GM19351 (cell line): ENCODE data around the gene DSG1.
A peak's percentile ranks its signal among the peaks of the same experiment; 100 is the strongest.
"Not testable (repeated sequence)": the region's sequence is repeated elsewhere in the genome, so short reads cannot be mapped to it uniquely, and the experiment has no call there.

Experiments used
- ATAC-seq: cut with Tn5 transposase; IDR thresholded peaks from one replicate; pipeline ENCODE4 v1.9.1; 2021; ENCODE audit warnings: mild to moderate bottlenecking, moderate library complexity; ENCODE audit not compliant: unreplicated experiment

Gene DSG1

DNA sequence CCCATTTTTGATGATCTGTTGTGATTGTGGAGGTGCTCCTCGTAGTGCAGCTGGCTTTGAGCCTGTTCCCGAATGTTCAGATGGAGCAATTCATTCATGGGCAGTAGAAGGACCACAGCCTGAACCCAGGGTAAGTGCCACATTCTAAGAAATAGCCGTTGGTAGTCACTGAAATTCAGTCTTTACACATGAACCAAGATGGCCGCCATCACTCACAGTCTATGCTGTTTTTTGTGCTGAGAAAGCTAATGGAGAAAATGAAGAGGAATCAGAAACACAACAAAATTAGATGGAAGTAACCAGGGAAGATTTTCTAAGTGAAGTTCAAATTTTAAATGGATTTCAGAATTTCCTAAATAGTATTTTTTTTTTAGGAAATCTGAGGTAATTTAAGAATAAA lies 25.5 kb downstream of the DSG1 start:
- no peak for ATAC-seq

DNA sequence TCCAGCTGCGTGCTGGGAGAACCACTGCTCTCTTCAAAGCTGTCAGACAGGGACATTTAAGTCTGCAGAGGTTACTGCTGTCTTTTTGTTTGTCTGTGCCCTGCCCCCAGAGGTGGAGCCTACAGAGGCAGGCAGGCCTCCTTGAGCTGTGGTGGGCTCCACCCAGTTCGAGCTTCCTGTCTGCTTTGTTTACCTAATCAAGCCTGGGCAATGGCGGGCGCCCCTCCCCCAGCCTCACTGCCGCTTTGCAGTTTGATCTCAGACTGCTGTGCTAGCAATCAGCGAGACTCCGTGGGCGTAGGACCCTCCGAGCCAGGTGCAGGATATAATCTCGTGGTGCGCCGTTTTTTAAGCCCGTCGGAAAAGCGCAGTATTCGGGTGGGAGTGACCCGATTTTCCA lies 35.4 kb downstream of the DSG1 start:
- not testable (repeated sequence) for ATAC-seq

DNA sequence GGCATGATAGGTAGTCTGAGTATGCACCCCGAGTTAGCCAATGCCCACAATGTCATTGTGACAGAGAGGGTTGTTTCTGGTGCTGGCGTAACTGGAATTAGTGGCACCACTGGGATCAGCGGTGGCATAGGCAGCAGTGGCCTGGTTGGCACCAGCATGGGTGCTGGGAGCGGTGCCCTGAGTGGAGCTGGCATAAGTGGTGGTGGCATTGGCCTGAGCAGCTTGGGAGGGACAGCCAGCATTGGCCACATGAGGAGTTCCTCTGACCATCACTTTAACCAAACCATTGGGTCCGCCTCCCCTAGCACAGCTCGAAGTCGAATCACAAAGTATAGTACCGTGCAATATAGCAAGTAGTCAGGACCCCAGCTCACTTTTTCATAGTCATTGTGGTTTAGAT lies 37.0 kb downstream of the DSG1 start:
- ATAC-seq: no peak

DNA sequence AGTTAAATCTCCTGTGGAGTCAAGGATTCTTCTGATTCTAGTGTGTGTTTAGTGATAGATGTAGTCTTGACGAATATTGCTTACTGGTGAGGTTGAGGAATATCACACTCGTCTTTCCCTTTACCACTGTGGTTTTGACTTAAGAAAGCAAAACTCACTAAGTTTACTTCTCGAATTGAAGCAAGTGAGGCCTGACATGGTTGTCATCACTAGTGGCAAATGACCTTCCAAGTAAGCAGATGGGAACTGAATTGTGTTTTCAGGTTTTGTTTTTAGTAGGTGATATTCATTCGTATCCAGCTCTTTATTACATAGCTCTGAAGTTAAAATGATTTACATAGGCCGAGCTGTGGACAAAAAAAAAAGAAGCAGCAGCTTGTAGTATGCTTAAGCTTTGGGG lies 38.1 kb downstream of the DSG1 start:
- peak; percentile 54 for ATAC-seq

DNA sequence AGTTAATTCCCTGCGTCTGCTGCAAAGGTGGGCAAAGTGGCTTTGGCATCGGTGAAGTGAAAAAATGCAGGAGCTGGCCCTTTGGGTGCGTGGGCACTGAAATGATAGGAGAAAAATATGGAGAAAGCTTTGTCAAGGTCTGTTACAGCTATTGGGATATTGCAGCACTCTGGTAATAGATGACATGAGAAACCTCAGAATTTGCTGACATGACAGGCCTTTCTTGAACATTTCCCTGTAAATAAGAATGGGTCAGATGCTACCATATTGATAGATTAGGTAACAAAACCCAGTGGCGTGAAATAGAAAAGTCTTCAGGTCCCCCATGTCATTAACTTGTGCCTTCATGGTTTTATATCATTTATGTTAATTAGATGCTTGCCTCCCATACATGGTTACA lies 46.2 kb downstream of the DSG1 start:
- no peak for ATAC-seq

DNA sequence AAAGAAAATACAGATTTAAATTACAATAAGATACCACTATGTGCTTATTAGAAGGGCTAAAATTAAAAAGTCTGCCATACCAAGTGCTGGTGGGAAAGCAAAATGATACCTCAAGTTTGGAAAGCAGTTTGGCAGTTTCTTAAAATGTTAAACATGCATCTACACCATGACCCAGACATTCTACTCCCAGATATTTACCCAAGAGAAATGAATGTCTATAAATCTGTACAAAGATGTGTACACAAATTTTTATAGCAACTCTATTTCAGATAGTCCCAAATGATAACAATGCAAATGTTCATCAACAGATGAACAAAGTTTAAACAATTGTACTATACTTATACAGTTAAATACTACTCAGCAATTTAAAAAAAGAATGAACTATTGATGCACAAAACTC lies 51.5 kb downstream of the DSG1 start:
- no peak for ATAC-seq

DNA sequence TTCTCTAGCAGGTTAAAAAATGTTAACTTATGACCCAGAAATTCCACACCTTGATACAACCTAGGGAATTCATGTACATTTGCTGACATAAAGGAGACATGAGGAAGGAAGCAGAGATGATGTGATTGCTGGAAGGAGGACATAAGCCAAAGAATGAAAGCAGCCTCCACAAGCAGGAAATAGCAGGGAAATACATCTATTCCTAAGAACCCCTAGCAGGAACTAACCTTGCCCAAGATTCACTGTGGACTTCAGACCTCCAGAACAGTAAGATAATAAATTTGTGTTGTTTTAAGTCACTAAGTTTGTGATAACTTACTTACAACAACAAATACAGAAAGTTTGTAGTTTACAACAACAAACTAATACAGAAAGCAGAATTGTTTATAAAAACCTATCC lies 54.0 kb downstream of the DSG1 start:
- ATAC-seq: no peak

DNA sequence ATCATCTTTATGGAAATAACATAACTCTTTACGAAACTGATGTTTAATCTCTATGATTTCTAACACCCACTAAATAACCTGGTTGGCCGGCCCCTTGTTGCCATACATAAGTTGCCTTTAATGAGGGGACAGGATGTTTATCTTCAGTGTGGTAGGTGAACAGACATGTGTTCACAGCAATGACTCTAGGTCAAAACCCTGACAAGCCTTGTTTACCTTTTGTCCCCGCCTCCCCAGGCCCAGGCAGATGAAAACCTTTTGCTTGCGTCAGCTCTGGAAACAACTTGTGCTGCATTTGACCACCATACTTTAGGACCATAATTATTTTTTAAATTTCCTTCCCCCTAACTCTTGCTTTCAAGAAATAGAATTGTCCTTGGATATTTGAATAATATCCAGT lies 55.7 kb downstream of the DSG1 start:
- no peak for ATAC-seq

DNA sequence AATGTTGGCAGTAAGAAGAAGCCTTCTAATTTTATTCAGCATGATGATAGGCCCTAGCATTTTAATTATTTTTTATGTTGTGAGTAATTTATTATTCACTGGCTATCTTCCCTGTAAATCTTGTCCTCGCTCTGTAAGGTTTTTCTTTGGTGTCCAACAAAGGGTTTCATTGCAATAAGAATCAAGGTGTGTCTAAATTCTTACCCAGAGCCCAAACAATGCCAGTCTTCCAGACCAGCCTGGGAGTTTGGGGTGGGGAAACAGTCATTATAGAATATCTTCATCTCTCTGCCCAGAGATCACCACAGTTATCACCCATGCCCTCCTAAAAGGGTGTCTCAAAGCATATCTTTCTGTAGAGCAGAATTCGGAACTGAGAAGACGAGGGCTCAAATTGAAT lies 58.5 kb downstream of the DSG1 start, which contains the start of gene DSG4:
Gene DSG4, plus strand, starts transcription at position 301 of the 400 bp plus-strand sequence. CDS start 135 bp downstream, outside the sequence.
- ATAC-seq: no peak

DNA sequence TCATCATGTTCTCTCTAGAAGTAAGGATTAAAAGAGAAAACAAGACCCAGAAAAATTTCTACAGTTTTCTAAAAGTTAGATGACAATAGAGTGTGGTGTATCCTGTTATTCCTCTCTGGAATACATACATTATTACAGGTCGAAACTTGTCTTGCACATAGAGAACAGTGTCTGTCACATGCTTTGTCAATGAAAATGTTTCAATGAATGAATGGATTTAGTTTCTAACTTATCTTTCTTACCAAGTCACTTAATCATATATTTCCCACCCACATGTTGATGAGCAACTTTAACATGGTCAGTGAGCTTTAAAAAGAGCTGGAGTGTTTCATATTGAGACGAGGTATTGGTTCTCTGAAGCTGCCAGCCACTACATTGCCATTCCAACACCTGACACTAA lies 63.0 kb downstream of the DSG1 start:
- no peak for ATAC-seq

DNA sequence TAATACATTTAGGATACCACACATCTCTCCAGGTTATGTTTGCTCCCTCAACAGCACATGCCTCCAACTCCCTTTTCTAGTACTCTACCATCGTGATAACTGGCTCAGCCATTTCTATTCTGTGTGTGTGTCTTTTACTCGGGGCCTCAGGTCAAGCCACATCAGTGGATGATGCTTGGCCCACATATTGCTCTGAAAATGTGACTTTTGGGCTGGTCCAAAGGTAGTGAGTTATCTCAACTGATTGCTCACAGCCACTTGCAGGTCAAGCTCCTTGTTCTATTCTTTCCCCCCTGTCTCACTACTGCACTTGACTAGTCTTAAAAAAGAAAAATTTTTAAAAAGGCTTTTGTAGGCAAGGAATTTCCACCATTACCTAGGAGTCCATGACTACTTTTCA lies 64.1 kb downstream of the DSG1 start:
- no peak for ATAC-seq

DNA sequence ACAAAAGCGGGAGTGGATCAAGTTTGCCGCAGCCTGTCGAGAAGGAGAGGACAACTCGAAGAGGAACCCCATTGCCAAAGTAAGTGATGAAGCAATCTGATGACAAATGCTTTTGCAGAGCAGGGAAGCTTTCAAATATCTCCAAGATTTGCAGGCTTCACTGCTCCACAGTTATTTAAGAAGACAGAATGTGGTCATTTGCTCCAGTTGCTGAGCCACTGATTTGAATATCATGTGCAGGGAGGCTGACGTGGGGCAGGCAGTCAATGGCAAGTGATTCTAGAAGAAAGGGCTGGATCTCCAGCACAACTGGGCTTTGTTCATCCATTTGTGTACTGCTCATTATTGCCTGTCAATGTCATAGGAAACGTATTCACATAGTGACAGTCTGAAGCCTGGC lies 68.8 kb downstream of the DSG1 start:
- no peak for ATAC-seq

DNA sequence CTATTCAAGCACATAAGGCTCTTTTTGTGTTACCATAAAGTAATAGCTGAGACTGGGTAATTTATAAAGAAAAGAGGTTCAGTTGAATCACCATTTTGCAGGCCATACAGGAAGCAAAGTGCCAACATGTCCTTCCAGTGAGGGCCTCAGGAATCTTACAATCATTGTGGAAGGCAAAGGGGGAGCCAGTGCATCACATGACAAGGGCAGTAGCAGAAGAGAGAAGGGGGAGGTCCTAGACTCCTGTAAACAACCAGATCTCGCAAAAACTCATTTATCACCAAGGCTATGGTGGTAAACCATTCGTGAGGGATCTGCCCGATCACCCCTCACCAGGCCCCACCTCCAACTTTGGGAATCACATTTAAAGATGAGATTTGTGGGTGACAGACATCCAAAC lies 75.3 kb downstream of the DSG1 start:
- ATAC-seq: no peak

DNA sequence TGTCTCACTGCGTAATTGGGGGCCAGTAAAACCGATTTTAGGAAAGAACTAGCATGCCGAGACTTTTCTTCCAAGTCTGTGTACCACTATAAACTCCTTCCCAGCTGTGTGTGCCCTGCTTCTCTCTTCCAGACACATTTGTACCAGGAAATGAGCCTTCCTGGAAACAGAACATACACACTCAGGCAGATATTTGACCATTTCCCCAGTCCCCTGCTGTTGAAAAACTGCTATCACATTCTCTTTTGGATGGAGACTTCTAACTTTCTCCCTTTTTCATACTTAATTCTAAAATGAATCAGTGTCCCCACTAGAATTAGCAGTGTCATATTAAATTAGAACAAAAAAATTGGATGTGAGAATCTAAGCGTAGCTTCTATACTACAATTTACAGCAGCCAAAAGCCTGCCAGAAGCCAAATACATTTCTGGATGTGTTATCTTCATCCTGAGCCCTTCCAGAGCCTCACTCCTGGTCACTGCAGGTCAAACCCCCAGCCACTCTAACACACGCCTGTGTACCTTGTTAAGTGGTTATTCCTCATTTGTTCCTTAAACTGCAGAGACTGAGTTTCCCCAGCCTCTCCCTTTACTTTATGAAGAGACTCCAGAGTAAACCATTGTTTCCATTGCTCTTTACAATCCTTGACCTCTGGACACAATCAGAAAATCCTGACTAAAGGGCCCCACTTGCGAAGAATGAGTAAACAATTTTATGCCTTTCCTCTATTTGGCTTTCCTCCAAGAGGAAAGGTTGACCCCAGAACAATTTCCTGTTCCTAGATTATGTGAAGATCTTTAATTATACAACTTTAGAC lies 79.0 kb downstream of the DSG1 start:
- no peak for ATAC-seq

DNA sequence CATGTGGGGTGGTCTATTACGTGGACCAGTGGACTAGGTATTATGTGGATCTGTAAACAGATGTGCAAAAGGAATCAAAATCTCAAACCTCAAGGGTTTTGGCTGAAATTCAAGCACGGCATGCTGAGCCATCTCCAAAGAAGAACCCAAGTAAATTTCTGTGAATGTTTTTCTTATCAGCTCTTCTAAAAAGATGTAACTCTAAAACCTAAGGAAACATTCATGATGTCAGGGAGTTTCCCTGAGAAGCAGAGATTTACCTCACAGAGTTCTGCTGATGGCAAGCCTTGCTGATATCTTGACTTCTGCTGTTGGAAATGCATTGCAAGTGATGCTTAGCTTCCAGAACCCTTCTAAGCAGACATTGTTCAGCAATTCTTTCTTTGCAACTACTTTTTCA lies 80.2 kb downstream of the DSG1 start:
- ATAC-seq: no peak

DNA sequence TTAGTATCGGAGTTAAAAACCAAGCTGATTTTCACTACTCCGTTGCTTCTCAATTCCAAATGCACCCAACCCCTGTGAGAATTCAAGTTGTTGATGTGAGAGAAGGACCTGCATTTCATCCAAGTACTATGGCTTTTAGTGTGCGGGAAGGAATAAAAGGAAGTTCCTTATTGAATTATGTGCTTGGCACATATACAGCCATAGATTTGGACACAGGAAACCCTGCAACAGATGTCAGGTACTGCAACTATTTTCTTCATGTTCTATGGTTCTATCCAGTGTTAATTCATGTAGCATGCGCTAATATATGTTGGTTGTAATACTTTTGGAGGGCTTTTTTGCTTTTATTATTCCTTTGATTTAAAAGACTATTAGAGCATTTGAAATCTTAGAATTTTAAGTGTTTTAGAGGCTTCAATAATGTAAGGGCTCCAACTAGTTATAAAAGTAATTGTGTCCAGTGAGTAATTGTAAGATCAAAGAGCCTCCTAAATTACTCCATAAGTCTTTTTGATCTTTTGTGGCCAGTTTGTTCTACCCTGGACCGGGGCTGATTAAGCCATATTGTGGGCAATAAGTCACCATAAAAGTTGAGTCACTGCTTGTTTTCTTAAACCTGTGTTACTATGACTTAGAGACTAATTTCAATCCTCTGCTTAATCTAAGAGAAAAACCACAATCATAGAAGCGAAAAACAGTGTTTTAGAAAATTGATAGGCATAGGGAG lies 81.5 kb downstream of the DSG1 start:
- ATAC-seq: no peak

DNA sequence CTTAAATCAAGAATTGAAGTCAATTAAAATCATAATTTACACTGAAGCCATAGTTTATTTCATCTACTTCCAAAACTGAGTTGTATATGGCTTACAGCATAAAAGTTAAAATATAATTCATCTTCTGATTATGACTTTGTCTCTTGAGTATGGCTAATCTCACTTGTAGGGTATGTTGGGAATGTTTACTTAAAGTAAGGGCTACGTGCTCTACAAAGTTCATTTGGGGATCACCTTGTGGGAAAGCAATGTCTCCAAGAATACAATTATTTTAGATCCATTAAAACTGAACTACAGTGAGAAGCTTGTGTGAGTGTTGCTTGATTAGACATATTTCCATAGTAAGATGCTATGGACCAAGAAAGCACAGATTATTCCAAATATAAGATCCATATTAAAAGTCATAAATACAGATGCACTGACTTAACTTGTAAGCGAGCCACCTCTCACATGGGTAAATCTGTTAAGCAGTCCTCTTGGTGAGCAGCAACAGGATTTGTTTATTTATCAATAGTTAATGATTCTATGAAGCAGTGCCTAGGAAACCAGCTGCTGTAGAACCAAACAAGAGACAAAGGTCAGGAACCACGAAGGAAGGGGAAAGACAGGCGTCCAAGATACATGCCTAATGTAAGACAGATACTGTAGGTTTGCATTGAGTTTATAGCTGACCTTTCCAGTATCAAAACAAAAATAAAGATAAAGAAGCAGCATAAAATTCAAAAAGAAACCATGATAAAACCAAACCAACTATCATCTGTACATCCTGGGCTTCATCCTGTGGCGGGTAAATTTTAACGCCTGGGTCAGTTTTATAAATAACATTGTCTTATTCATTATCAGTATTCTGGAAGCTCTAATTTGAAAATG lies 83.4 kb downstream of the DSG1 start:
- ATAC-seq: no peak

DNA sequence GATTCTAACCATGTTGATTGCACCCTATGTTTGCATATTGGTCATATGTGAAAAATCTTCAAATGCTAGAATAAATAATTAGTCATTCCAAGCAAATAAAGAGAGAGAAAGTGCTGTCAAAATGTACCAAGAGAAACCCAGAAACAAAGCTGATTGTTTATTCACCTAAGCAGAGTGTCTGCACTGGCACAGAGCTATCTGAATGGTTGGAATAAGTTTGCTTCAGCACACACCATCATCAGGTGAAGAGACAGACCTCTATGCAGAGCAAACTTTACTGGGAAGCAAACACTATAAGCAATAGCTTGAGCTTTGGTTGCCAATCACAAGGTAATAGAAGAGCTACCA lies 84.0 kb downstream of the DSG1 start:
- no peak for ATAC-seq

DNA sequence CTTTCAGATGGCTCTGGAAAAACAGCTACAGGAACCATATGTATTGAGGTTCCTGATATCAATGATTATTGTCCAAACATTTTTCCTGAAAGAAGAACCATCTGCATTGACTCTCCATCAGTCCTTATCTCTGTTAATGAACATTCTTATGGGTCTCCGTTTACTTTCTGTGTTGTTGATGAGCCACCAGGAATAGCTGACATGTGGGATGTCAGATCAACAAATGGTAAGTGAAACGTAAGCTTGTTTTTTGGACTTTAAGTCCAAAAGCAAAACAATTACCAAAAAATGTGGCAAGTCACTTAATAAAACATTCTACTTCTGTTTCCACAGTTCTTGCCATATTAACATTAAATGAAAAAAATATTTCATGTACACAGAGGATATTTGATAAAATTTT lies 85.4 kb downstream of the DSG1 start:
- no peak for ATAC-seq
